GM12891 (cell line): ENCODE measurements around the gene CALR.

Experiments used
- POLR2A ChIP-seq: IDR thresholded peaks from 2 replicates; pipeline ENCODE4 v1.6.1; 2011; ENCODE audit warnings: low read depth, low read length, control low read depth
- POLR2AphosphoS5 ChIP-seq: IDR thresholded peaks from 2 replicates; pipeline ENCODE4 v1.6.1; 2011; ENCODE audit warnings: low read depth, low read length, control low read depth
- SPI1 ChIP-seq: IDR thresholded peaks from 2 replicates; pipeline ENCODE4 v1.6.1; 2011; ENCODE audit warnings: low read depth, low read length, control low read depth
- TAF1 ChIP-seq: IDR thresholded peaks from 2 replicates; pipeline ENCODE4 v1.6.1; 2011; ENCODE audit warnings: low read depth, low read length, control low read depth

DNA sequence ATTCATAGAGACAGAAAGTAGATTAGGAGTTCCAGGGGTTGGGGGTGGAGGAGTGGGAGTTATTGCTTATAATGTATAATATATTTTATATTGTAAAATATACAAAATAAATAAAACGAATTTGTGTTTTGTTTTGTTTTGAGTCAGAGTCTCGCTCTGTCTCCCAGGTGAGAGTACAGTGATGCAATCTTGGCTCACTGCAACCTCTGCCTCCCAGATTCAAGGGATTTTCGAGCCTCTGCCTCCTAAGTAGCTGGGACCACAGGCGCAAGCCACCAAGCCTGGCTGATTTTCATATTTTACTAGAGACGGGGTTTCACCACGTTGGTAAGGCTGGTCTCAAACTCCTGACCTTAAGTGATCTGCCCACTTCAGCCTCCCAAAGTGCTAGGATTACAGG is 21.1 kb downstream of the CALR start:
- TF ChIP-seq POLR2A, result no peak
- TF ChIP-seq POLR2AphosphoS5, result no peak
- TF ChIP-seq TAF1, result no peak
- no peak for TF ChIP-seq SPI1
